SIG-M5 treated with dmso at 0.1 percent for 504 hours (cell line): Measurements from ENCODE around the gene MROH7.

Experiments
- DNase-seq: peaks from one replicate; lab custom pipeline; 2025; ENCODE audit not compliant: unreplicated experiment; lab: John Stamatoyannopoulos, UW

The MROH7 gene

GRCh38 chr1:54640863-54641836 lies at the start of gene MROH7:
Gene MROH7, plus strand, starts transcription at chr1:54641786. Its CDS starts 11,141 bp downstream, at chr1:54652927.
- DNase-seq: no peak

- DNase-seq: no peak
These were observed 47.9 kb upstream of the MROH7 start for GRCh38 chr1:54593571-54594160.

GRCh38 chr1:54594463-54594862 lies 47.1 kb upstream of the MROH7 start:
- DNase-seq: no peak

GRCh38 chr1:54595956-54596498 lies 45.6 kb upstream of the MROH7 start:
- no peak for DNase-seq

- DNase-seq: no peak
These were observed 44.8 kb upstream of the MROH7 start for GRCh38 chr1:54596756-54597155.

- no peak for DNase-seq
These were observed 44.0 kb upstream of the MROH7 start for GRCh38 chr1:54597455-54598030.

- no peak for DNase-seq
These were observed 42.3 kb upstream of the MROH7 start for GRCh38 chr1:54599211-54599823.

- DNase-seq: no peak
These were observed 40.5 kb upstream of the MROH7 start for GRCh38 chr1:54600947-54601721.

GRCh38 chr1:54601730-54602129 lies 39.9 kb upstream of the MROH7 start:
- no peak for DNase-seq

GRCh38 chr1:54602554-54602953 lies 39.0 kb upstream of the MROH7 start:
- no peak for DNase-seq

- no peak for DNase-seq
These were observed 38.3 kb upstream of the MROH7 start for GRCh38 chr1:54603241-54603640.

GRCh38 chr1:54604051-54604450 lies 37.5 kb upstream of the MROH7 start:
- no peak for DNase-seq

- peak; percentile 2 for DNase-seq
These were observed 36.8 kb upstream of the MROH7 start for GRCh38 chr1:54604572-54605370.

- no peak for DNase-seq
These were observed 35.2 kb upstream of the MROH7 start for GRCh38 chr1:54606096-54606989.

- no peak for DNase-seq
These were observed 34.6 kb upstream of the MROH7 start for GRCh38 chr1:54606990-54607325.

GRCh38 chr1:54607821-54608565 lies 33.6 kb upstream of the MROH7 start:
- DNase-seq: no peak

- DNase-seq: no peak
These were observed 32.9 kb upstream of the MROH7 start for GRCh38 chr1:54608566-54609230.
